ENCODE measurements around the gene ZC3H15.
"Not testable (repeated sequence)": the region's sequence is repeated elsewhere in the genome, so short reads cannot be mapped to it uniquely, and the experiment has no call there.

Gene ZC3H15

GRCh38 chr2:186485871-186486650 is at the start of gene ZC3H15:
Gene ZC3H15 (plus strand): TSS chr2:186486260. CDS start chr2:186486383, 123 bp downstream.
- DNase-seq (ENCODE audit: low read depth in 1 of 2, low spot score in 1 of 2): peak; percentile 90 to 94

DNA sequence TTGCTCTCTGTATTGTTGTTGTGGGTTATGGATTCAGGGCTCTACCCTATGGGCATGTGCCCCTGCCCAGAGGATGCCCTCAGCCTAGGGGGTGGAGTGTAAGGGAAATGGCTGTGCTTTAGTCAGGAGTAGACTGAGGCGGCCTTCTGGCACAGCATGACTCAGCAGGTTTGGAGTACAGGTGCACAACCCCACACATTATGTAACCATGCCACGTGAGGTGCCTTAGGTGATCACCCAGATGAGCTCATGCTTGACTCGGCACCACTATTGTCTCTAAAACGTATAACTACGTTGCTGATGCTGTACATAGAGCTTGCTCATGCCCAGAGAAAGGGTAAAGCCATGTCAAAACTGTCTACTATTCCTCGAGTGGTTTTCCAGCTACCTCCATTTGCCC is 48.3 kb upstream of the ZC3H15 start:
- DNase-seq (ENCODE audit: low read depth in 1 of 2, low spot score in 1 of 2): no peak

DNA sequence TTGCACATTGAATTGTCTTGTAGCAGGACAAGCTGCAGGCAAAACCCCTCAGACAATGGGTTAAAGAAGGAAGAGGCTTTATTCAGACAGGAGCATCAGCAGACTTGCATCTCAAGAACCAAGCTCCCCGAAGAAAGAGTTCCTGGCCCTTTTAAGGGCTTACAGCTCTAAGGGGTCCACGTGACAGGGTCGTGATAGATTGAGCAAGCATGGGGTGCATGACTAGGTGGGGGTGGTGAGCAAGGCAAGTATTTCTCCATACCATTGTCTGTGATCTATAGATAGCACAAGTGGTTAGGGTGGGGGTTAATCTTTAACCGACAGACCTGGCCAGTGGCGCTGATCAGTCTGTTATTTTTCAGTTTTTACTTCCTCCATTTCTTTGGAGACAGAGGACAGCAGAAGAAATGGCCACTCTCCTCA is 46.4 kb upstream of the ZC3H15 start:
- DNase-seq (ENCODE audit: low read depth in 1 of 2, low spot score in 1 of 2): not testable (repeated sequence)

DNA sequence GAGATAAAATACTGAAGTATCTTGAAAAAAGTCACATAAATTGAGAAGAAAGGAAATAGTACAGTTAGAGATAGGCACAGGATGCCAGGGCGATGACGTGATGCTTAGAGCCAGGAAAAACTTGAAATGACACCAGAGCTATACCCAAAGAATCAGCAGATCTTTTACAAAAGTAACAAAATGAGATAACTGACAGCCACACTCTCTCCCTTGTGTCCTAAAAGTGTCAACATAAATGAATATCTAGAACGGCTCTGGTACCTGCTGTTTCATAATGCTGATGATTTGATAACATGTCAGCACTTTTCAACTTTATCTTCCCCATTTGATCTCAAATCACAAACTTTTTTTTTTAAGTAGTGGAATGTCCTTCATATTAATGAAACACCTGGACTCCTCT is 45.6 kb upstream of the ZC3H15 start:
- DNase-seq (ENCODE audit: low read depth in 1 of 2, low spot score in 1 of 2): no peak

GRCh38 chr2:186442885-186443284 is 43.2 kb upstream of the ZC3H15 start:
- DNase-seq (ENCODE audit: low read depth in 1 of 2, low spot score in 1 of 2): no peak

- no peak for DNase-seq (ENCODE audit: low read depth in 1 of 2, low spot score in 1 of 2)
Measured at GRCh38 chr2:186443851-186444250, 42.2 kb upstream of the ZC3H15 start.

- no peak for DNase-seq (ENCODE audit: low read depth in 1 of 2, low spot score in 1 of 2)
Measured at GRCh38 chr2:186445506-186445905, 40.6 kb upstream of the ZC3H15 start.

- no peak for DNase-seq (ENCODE audit: low read depth in 1 of 2, low spot score in 1 of 2)
Measured at GRCh38 chr2:186455613-186456012, 30.4 kb upstream of the ZC3H15 start.

GRCh38 chr2:186456941-186457340 is 29.1 kb upstream of the ZC3H15 start:
- no peak for DNase-seq (ENCODE audit: low read depth in 1 of 2, low spot score in 1 of 2)

GRCh38 chr2:186457908-186458307 is 28.2 kb upstream of the ZC3H15 start:
- DNase-seq (ENCODE audit: low read depth in 1 of 2, low spot score in 1 of 2): no peak

DNA sequence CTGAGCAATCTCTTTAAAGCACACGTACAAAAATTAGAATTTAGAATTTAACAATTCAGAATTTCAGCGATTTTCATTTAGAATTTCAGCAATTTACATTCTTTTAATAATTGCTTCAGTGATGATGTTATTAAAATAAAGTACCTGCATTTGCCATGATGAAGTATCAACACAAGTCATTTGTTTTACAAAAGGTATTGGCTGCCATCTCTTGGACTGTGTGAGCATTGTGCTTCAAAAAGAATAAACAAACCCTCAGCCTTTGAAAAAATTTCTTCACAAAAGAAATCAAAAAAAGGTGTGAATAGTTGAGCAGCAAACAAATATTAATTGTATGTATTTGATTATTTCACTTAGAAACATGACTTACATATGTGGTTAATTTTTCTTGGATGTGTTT is 27.1 kb upstream of the ZC3H15 start:
- no peak for DNase-seq (ENCODE audit: low read depth in 1 of 2, low spot score in 1 of 2)

DNA sequence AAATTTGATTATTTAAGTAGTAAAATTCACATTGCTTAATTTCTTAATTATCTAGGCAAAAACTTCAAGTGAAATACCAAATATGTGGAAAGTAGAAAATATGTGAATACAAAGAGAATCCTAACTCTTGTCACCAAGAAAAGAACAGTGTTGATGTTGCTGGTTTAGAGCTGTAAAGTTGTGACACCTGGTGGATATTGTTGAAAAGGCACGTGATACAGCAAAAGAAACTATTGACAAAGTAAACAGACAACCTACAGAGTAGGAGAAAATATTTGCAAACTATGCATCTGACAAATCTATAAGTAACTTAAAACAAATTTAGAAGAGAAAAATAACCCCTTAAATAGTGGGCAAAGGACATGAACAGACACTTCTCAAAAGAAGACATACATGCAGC is 25.6 kb upstream of the ZC3H15 start:
- no peak for DNase-seq (ENCODE audit: low read depth in 1 of 2, low spot score in 1 of 2)

- no peak for DNase-seq (ENCODE audit: low read depth in 1 of 2, low spot score in 1 of 2)
Measured at GRCh38 chr2:186466743-186467142, 19.3 kb upstream of the ZC3H15 start.

GRCh38 chr2:186467421-186467820 is 18.6 kb upstream of the ZC3H15 start:
- no peak for DNase-seq (ENCODE audit: low read depth in 1 of 2, low spot score in 1 of 2)

DNA sequence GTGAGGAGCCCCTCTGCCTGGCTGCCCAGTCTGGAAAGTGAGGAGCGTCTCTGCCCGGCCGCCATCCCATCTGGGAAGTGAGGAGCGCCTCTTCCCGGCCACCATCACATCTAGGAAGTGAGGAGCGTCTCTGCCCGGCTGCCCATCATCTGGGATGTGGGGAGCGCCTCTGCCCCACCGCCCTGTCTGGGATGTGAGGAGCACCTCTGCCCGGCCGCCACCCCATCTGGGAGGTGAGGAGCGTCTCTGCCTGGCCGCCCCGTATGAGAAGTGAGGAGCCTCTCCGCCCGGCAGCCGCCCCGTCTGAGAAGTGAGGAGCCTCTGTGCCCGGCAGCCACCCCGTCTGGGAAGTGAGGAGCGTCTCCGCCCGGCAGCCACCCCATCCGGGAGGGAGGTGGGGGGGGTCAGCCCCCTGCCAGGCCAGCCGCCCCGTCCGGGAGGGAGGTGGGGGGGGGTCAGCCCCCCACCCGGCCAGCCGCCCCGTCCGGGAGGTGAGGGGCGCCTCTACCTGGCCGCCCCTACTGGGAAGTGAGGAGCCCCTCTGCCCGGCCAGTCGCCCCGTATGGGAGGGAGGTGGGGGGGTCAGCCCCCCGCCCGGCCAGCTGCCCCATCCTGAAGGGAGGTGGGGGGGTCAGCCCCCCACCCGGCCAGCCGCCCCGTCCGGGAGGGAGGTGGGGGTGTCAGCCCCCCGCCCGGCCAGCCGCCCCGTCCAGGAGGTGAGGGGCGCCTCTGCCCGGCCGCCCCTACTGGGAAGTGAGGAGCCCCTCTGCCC is 13.2 kb upstream of the ZC3H15 start:
- DNase-seq (ENCODE audit: low read depth in 1 of 2, low spot score in 1 of 2): not testable (repeated sequence)

DNA sequence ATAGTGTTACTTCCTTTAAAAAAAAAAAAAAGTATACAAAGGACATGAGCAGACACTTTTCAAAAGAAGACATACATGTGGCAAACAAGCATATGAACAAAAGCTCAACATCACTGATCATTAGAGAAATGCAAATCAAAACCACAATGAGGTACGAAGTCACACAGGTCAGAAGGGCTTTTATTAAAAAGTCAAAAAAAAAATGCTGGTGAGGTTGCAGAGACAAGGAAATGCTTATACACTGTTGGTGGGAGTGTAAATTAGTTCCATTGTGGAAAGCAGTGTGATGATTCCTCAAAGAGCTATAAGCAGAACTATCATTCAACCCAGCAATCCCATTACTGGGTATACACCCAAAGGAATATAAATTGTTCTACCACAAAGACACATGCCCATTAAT is 11.8 kb upstream of the ZC3H15 start:
- DNase-seq (ENCODE audit: low read depth in 1 of 2, low spot score in 1 of 2): not testable (repeated sequence)

GRCh38 chr2:186477790-186478189 is 8.3 kb upstream of the ZC3H15 start:
- no peak for DNase-seq (ENCODE audit: low read depth in 1 of 2, low spot score in 1 of 2)

DNA sequence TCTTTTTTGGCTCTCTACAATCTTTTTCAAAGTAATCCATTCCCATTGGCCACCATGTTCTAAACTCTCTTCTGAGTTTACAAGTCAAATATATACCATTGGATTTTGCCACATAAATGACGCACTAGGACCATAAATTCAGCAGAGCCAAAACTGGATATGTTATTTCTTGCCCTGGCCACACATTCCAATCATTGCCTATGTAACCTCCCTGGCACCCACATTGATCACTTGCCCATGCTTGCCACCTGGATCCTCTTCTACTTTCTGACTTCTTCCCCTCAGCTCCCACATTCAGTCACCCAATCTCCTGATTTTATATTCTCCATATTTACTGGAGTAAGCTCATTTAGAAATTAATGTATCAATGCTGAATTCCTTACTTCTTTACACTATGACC is 5.1 kb upstream of the ZC3H15 start:
- no peak for DNase-seq (ENCODE audit: low read depth in 1 of 2, low spot score in 1 of 2)

DNA sequence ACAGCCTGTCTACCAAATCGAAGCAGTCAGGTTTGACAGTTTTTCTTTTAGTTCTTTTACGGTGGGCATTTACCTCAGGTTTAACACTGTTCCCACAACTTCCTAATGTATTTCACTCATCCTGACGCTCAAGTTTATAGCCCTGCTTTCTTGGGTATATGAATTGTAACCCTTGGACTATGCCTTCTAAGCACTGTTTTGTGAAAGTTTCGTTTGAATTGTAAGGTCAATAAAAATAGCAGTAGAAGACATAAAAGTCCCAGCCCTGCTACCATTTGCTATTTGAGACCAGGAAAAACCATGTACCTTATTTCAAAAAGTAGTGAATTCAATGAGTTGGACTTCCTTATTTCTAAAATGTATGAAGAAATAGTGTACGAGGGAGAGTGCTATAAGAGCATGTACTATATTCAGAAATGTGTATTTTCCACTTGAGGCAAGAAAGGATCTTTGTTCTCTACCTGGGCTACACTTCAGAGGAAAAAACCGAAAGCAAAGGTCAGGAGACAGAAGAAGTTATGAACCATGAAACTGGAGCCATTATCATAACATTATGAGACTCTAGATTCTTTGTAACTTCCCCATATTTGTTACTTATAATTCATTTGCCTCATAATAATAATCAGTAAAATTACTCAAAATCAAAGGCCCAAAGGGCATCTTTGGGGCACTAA is 1.9 kb upstream of the ZC3H15 start:
- DNase-seq (ENCODE audit: low read depth in 1 of 2, low spot score in 1 of 2): no peak

DNA sequence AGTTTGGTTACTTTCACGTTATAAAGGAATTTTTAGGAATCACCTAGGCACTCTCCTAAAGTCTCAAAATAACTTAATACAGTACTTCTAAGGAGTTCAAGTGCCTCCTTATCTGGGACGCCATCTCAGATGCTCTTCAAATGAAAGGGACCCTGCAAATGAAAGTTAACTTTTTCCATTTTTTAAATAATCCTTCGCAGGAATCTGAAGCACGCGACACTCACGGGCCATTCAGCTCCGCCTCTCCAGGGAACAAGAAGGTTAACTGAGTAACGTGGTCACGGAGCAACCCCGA is 537 bp upstream of the ZC3H15 start:
- no peak for DNase-seq (ENCODE audit: low read depth in 1 of 2, low spot score in 1 of 2)

DNA sequence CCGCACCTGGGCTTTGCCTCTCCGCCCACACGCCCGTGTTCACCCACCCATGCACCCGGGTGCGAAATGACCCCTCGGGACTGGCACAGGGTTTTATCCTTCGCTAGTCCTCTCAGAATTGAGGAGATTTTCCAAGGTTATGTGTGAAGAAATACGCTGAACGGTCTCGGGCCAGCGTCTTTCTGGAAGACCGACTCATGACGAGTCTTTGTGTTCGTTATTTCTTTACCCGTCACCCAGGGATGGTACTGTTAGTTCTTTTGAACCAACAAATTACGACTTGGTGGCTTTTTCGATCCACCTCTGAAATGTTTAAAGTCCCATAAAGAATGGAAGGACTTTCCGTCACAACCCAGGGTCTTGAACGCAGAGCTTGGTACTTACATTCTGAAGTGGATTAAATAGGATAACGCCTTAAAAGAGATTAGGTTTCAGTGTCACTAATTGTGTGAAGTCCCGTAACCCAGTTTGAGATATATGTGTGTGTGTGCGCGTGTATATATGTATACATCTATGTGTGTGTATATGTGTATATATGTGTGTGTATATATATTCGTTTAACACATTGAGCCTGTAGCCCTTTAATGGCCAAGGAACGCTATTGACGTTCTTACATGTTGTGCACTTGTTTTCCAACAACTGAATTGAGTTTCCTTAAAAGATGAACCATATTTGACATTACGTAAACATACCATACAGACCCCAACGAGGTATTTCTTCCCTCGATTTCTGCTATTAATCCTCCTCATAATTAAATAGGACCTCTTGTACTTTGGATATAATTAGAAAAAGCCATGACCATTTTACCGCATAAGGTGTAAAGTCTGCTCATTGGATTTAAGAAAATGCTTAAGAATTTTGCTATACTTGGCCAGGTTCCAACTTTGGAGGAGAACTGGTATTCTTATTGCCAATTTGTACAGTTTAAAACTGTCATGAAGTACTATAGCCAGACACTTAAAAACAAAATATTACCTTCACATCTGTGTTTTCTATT is 889 bp downstream of the ZC3H15 start:
- no peak for DNase-seq (ENCODE audit: low read depth in 1 of 2, low spot score in 1 of 2)
